Right lobe of liver (tissue), 6 donors: ENCODE results near the gene CCDC112. TPM values are rescaled to one million over a fixed set of nuclear protein-coding genes. Genes with fewer than 3 reads are reported as not detected.
A peak's percentile ranks its signal among the peaks of the same experiment; 100 is the strongest.

Source experiments
- ATAC-seq, 4 donors: fragments of 200-7000 bp; cut with Tn5 transposase; one replicate each; pipeline ENCODE4 v1.9.1; 2020; ENCODE audit warnings: mild to moderate bottlenecking in 4 of 4, moderate library complexity in 4 of 4
- DNase-seq, 3 donors: peaks; one replicate each; pipeline ENCODE4 v3.0.0-alpha.2; 2020
- H3K27ac ChIP-seq, 3 donors: fragments of 200-600 bp; one replicate each; pipeline ENCODE4 v1.8.0; 2022
- H3K27me3 ChIP-seq, 2 donors: fragments of 200-600 bp; one replicate each; pipeline ENCODE4 v1.8.0; 2022
- H3K36me3 ChIP-seq, 4 donors: fragments of 200-600 bp; sonication (generic) in 1 of 4; one replicate each; pipeline versions ENCODE4 v1.5.1 to v1.8.0; 2017 to 2022; ENCODE audit warnings: control low read depth in 1 of 4
- H3K4me1 ChIP-seq, 4 donors: fragments of 200-600 bp; sonication (generic) in 1 of 4; one replicate each; pipeline versions ENCODE4 v1.5.1 to v1.8.0; 2017 to 2022; ENCODE audit warnings: control low read depth in 1 of 4
- H3K4me3 ChIP-seq, 3 donors: fragments of 200-600 bp; one replicate each; pipeline ENCODE4 v1.8.0; 2022
- H3K9me3 ChIP-seq, 4 donors: fragments of 200-600 bp; sonication (generic) in 1 of 4; one replicate each; pipeline versions ENCODE4 v1.5.1 to v1.8.0; 2017 to 2022; ENCODE audit warnings: control low read depth in 1 of 4
- CTCF ChIP-seq, 4 donors: fragments of 200-600 bp in 3 of 4; fragments of 450-650 bp in 1 of 4; IDR thresholded peaks; one replicate each; pipeline versions ENCODE4 v1.5.1 to v1.8.0; 2016 to 2022; ENCODE audit warnings: antibody characterized with exemption in 4 of 4, mild to moderate bottlenecking in 2 of 4
- POLR2A ChIP-seq: fragments of 450-650 bp; IDR thresholded peaks from one replicate; pipeline ENCODE4 v1.6.1; 2017; ENCODE audit warnings: antibody characterized with exemption, mild to moderate bottlenecking
- WGBS: methylation state at CpG from one replicate; pipeline ENCODE4 v1.1.6; 2018; ENCODE audit warnings: low coverage, low lambda C conversion rate; ENCODE audit not compliant: insufficient coverage; ENCODE audit errors: missing lambda C conversion rate; 5-methylcytosine and 5-hydroxymethylcytosine counted together
- intact Hi-C, 2 donors: fragments of 100-400 bp; cut with DNase I; formaldehyde crosslinking; loops; one replicate each; pipeline versions ENCODE4 v1.11.2 to v1.14.1; 2022
- total RNA-seq, 6 experiments: library from RNA; depleted of rRNA in 2 of 6; stranded (reverse); fragments of >200 nt in 2 of 6; fragmentation: NEBNext Ultra II Directional in 3 of 6; extraction: Animal tissue kit (Norgen Biotek cat#: 25700) in 3 of 6; gene quantifications; one replicate each; pipeline versions ENCODE4 v1.1.0 to v1.2.4, GENCODE V29; 2016 to 2023
- donor health status: DM: no; HTN: yes; CAD: no.
- donor health status: DM: no; HTN: no; CAD: no.
- donor health status: DM: no; HTN: no; CAD: no.
- donor health status: DM: no; HTN: yes; CAD: no.
- donor health status: DM: no; HTN: yes; CAD: no.

The CCDC112 gene
- total RNA-seq, 6 experiments from 2014 or later = 0.49 to 1.8 (median 0.93) TPM

GRCh38 chr5:115341745-115342144 is 45.3 kb upstream of the CCDC112 start:
- ATAC-seq (no peak), DNase-seq (no peak)
- Histone ChIP-seq H3K27ac (no peak overlapping the region), H3K9me3 (no peaks in the 10 kb centered on the region), H3K27me3 (no peaks in the 10 kb centered on the region), H3K36me3 (no peaks in the 10 kb centered on the region), H3K4me1 (peaks cover 0 to 14% (median 4%) of the 10 kb centered on the region in 4 donors), H3K4me3 (no peak overlapping the region)
- WGBS = 100% methylated on average over 2 of the region's 2 CpGs
- intact Hi-C loops = no loop called here
- TF ChIP-seq POLR2A (no peak), CTCF (IDR thresholded peaks at IDR 0.05) (no peak)

- WGBS = 77% methylated on average over 3 of the region's 3 CpGs
- Histone ChIP-seq H3K27ac (no peak overlapping the region), H3K9me3 (no peaks in the 10 kb centered on the region), H3K4me1 (peaks cover 0 to 14% (median 4%) of the 10 kb centered on the region in 4 donors), H3K4me3 (no peak overlapping the region), H3K36me3 (no peaks in the 10 kb centered on the region), H3K27me3 (no peaks in the 10 kb centered on the region)
- DNase-seq (no peak), ATAC-seq (no peak)
- TF ChIP-seq POLR2A (no peak), CTCF (IDR thresholded peaks at IDR 0.05) (no peak)
- intact Hi-C loops = no loop called here
These were observed 42.4 kb upstream of the CCDC112 start for GRCh38 chr5:115338851-115339250.

GRCh38 chr5:115337882-115338281 is 41.4 kb upstream of the CCDC112 start:
- Histone ChIP-seq H3K9me3 (no peaks in the 10 kb centered on the region), H3K27me3 (no peaks in the 10 kb centered on the region), H3K4me3 (no peak overlapping the region), H3K4me1 (peaks cover 0 to 14% (median 4%) of the 10 kb centered on the region in 4 donors), H3K27ac (peak overlapping the region in 2 of 3 donors; percentile 35 to 69), H3K36me3 (no peaks in the 10 kb centered on the region)
- ATAC-seq (peak; percentile 91 to 99 (median 92)), DNase-seq (no peak)
- WGBS = 59% methylated on average over 1 of the region's 1 CpG
- TF ChIP-seq CTCF (IDR thresholded peaks at IDR 0.05) = no peak
- TF ChIP-seq POLR2A = no peak
- intact Hi-C loops = no loop called here

- TF ChIP-seq CTCF (IDR thresholded peaks at IDR 0.05) (no peak), POLR2A (no peak)
- no peaks in the 10 kb centered on the region for H3K9me3 ChIP-seq
- intact Hi-C loops = no loop called here
- 90% methylated on average over 1 of the region's 1 CpG for WGBS
- no peak overlapping the region for H3K4me3 ChIP-seq
- no peaks in the 10 kb centered on the region for H3K36me3 ChIP-seq
- DNase-seq (no peak), ATAC-seq (peak in 3 of 4 donors; percentile 32 to 57 (median 49))
- no peaks in the 10 kb centered on the region for H3K27me3 ChIP-seq
- peaks cover 0 to 14% (median 4%) of the 10 kb centered on the region in 4 donors for H3K4me1 ChIP-seq
- peak overlapping the region in 1 of 3 donors; percentile 69 for H3K27ac ChIP-seq
These were observed 40.5 kb upstream of the CCDC112 start for GRCh38 chr5:115336964-115337363.
